Tibial nerve (tissue), 4 donors: ENCODE data around the gene FAM50B.

ENCODE experiments used
- EP300 ChIP-seq, 2 donors: sonication (generic); formaldehyde crosslinking; IDR thresholded peaks; one replicate each; pipeline ENCODE4 v1.6.1; 2017; ENCODE audit warnings: antibody characterized with exemption in 2 of 2, mild to moderate bottlenecking in 1 of 2
- POLR2A ChIP-seq, 2 donors: fragments of 450-650 bp; IDR thresholded peaks; one replicate each; pipeline ENCODE4 v1.6.1; 2017; ENCODE audit warnings: antibody characterized with exemption in 2 of 2, mild to moderate bottlenecking in 2 of 2, moderate library complexity in 2 of 2
- TF ChIP-seq, protein P1 (sequence below), 5 experiments: fragments of 200-600 bp in 3 of 5; fragments of 450-650 bp in 2 of 5; sonication (generic) in 3 of 5; IDR thresholded peaks; one replicate each; pipeline ENCODE4 v1.5.1; 2016 to 2019; ENCODE audit warnings: antibody characterized with exemption in 5 of 5, mild to moderate bottlenecking in 3 of 5, moderate library complexity in 2 of 5

DNA sequence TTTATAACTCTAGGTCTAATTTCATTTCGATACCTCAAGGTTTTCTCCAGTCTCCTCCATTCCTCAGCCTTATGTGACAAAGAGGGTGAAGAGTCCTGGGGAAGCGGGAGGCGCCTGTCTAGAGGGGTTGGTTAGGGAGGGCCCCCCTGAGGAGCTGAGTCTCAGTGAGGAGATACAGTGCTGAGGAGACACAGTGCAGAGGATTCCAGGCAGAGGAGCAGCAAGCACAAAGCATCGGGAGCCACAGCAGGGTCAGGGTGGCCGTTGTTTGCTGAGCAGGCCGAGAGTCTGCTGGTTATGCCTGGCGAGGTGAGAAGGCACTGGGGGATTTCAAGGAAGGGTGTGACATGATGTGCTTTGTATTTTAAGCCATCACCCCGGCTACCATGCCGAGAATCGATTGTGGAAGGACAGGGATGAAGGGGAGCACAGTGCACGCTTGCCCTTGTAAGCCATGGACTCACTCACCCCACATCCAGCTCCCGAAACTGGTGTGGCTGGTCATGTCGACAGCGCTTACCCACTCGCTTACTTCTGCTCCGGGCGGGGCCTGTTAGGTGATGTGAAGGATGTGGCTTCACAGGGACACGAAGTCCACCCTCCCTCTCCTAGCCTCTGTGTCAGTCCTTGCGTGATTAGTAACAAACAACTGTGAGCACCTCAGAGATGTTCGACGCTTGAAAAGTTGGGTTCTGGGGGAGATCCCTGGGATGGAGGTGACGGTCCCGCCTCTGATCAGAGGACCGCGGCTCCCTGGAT, 30.2 kb downstream of the FAM50B start:
- TF ChIP-seq, protein P1, sequence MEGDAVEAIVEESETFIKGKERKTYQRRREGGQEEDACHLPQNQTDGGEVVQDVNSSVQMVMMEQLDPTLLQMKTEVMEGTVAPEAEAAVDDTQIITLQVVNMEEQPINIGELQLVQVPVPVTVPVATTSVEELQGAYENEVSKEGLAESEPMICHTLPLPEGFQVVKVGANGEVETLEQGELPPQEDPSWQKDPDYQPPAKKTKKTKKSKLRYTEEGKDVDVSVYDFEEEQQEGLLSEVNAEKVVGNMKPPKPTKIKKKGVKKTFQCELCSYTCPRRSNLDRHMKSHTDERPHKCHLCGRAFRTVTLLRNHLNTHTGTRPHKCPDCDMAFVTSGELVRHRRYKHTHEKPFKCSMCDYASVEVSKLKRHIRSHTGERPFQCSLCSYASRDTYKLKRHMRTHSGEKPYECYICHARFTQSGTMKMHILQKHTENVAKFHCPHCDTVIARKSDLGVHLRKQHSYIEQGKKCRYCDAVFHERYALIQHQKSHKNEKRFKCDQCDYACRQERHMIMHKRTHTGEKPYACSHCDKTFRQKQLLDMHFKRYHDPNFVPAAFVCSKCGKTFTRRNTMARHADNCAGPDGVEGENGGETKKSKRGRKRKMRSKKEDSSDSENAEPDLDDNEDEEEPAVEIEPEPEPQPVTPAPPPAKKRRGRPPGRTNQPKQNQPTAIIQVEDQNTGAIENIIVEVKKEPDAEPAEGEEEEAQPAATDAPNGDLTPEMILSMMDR (IDR thresholded peaks at IDR 0.05), result no peak
- TF ChIP-seq EP300 (IDR thresholded peaks at IDR 0.05), result no peak
- no peak for TF ChIP-seq POLR2A (IDR thresholded peaks at IDR 0.05)
